ENCODE results near the gene ZBED1. TPM values are rescaled to one million over a fixed set of nuclear protein-coding genes. Genes with fewer than 3 reads are reported as not detected.

Gene ZBED1
- total and polyA plus RNA-seq, 9 of the 15 experiments (the other 6 are each of a cell fraction or from before 2014, with no cell fraction given), result 0.61 to 27.6 (median 13.9) TPM

DNA sequence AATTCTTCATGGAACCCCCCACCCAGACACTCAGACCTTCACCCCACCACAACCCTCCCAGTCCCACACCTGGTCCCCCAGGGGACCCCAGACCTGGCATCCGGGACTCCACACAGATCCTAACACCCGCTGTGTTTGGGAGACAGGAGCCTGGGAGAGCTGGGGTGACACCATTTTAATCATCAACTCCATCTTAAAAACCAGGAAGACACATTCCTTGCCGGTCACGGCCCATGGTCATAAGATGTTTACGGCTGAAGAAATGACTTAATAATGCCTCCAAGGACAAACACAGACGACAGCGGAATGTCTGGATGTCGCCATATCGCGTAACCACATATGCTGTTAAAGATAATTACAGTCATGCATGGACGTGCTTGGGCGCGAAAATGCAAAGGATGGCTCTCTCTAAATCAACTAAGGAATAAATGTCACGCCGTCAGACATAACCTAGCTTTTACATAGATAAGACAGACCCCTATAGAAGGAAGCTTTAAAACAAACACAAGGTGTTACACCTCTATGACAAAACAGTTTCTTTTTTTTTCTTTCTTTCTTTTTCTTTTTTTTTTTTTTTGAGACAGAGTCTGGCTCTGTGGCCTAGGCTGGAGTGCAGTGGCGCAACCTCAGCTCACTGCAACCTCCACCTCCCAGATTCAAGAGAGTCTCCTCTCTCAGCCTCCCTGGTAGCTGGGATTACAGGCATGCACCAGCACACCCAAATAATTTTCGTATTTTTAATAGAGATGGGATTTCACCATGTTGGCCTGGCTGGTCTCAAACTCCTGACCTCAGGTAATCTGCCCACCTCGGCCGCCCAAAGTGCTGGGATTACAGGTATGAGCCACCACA, 2.1 kb upstream of the ZBED1 start (continued):
- TF ChIP-seq DMBX1 (CRISPR knock-in tag; IDR thresholded peaks at IDR 0.05; ENCODE audit: borderline replicate concordance) (peak; percentile 97), ZNF589 (CRISPR knock-in tag; IDR thresholded peaks at IDR 0.05; ENCODE audit: low read depth) (peak; percentile 96), MEF2D (tag; conservative IDR thresholded peaks at IDR 0.05; ENCODE audit: low read depth) (peak; percentile 94), KLF1 (tag; IDR thresholded peaks at IDR 0.05) (peak; percentile 63; the same call in 1 of the 2 replicates), ELF4 (CRISPR knock-in tag; IDR thresholded peaks at IDR 0.05) (peak; percentile 87; the same call in 1 of the 2 replicates), MYNN (IDR thresholded peaks at IDR 0.05) (no peak), MYNN (CRISPR knock-in tag; IDR thresholded peaks at IDR 0.05) (no peak), ZNF134 (CRISPR knock-in tag; conservative IDR thresholded peaks at IDR 0.05) (peak; percentile 79), GABPA (tag; conservative IDR thresholded peaks at IDR 0.05; ENCODE audit: low read depth) (peak; percentile 41), L3MBTL2 (IDR thresholded peaks at IDR 0.05) (peak; percentile 56), DPF2 (IDR thresholded peaks at IDR 0.05) (peak; percentile 56), TAL1 (IDR thresholded peaks at IDR 0.05) (peak; percentile 54), ZFP30 (CRISPR knock-in tag; IDR thresholded peaks at IDR 0.05; ENCODE audit: borderline replicate concordance) (no peak), NCOR1 (IDR thresholded peaks at IDR 0.05) (peak; percentile 79), MTA3 (IDR thresholded peaks at IDR 0.05; ENCODE audit: borderline replicate concordance) (peak; percentile 41; the same call in 1 of the 2 replicates), XRCC5 (IDR thresholded peaks at IDR 0.05; ENCODE audit: low read depth, low read length) (no peak), ARID1B (IDR thresholded peaks at IDR 0.05) (peak; percentile 78)
- TF ChIP-seq, protein P1, sequence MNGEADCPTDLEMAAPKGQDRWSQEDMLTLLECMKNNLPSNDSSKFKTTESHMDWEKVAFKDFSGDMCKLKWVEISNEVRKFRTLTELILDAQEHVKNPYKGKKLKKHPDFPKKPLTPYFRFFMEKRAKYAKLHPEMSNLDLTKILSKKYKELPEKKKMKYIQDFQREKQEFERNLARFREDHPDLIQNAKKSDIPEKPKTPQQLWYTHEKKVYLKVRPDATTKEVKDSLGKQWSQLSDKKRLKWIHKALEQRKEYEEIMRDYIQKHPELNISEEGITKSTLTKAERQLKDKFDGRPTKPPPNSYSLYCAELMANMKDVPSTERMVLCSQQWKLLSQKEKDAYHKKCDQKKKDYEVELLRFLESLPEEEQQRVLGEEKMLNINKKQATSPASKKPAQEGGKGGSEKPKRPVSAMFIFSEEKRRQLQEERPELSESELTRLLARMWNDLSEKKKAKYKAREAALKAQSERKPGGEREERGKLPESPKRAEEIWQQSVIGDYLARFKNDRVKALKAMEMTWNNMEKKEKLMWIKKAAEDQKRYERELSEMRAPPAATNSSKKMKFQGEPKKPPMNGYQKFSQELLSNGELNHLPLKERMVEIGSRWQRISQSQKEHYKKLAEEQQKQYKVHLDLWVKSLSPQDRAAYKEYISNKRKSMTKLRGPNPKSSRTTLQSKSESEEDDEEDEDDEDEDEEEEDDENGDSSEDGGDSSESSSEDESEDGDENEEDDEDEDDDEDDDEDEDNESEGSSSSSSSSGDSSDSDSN (IDR thresholded peaks at IDR 0.05; ENCODE audit: borderline replicate concordance in 1 of 2, low read depth in 2 of 2, low read length in 2 of 2), result no peak
- TF ChIP-seq, protein P2, sequence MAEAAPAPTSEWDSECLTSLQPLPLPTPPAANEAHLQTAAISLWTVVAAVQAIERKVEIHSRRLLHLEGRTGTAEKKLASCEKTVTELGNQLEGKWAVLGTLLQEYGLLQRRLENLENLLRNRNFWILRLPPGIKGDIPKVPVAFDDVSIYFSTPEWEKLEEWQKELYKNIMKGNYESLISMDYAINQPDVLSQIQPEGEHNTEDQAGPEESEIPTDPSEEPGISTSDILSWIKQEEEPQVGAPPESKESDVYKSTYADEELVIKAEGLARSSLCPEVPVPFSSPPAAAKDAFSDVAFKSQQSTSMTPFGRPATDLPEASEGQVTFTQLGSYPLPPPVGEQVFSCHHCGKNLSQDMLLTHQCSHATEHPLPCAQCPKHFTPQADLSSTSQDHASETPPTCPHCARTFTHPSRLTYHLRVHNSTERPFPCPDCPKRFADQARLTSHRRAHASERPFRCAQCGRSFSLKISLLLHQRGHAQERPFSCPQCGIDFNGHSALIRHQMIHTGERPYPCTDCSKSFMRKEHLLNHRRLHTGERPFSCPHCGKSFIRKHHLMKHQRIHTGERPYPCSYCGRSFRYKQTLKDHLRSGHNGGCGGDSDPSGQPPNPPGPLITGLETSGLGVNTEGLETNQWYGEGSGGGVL (CRISPR knock-in tag; IDR thresholded peaks at IDR 0.05), result peak; percentile 66; the same call in 1 of the 2 replicates
- TF ChIP-seq, protein P3, sequence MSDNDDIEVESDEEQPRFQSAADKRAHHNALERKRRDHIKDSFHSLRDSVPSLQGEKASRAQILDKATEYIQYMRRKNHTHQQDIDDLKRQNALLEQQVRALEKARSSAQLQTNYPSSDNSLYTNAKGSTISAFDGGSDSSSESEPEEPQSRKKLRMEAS (CRISPR knock-in tag; IDR thresholded peaks at IDR 0.05), result no peak
- TF ChIP-seq, protein P4, sequence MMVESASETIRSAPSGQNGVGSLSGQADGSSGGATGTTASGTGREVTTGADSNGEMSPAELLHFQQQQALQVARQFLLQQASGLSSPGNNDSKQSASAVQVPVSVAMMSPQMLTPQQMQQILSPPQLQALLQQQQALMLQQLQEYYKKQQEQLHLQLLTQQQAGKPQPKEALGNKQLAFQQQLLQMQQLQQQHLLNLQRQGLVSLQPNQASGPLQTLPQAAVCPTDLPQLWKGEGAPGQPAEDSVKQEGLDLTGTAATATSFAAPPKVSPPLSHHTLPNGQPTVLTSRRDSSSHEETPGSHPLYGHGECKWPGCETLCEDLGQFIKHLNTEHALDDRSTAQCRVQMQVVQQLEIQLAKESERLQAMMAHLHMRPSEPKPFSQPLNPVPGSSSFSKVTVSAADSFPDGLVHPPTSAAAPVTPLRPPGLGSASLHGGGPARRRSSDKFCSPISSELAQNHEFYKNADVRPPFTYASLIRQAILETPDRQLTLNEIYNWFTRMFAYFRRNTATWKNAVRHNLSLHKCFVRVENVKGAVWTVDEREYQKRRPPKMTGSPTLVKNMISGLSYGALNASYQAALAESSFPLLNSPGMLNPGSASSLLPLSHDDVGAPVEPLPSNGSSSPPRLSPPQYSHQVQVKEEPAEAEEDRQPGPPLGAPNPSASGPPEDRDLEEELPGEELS (CRISPR knock-in tag; IDR thresholded peaks at IDR 0.05; ENCODE audit: borderline replicate concordance), result 0 out of 2 replicates have a peak, but pooled peaks have one; percentile 55
